HCT116 (cell line): ENCODE measurements around the gene UBE2S. TPM values are rescaled to one million over a fixed set of nuclear protein-coding genes. Genes with fewer than 3 reads are reported as not detected.

Source experiments
- ATAC-seq: fragments of 200-7000 bp; cut with Tn5 transposase; 2 replicates; pipeline ENCODE4 v1.9.1; 2020; ENCODE audit warnings: mild to moderate bottlenecking, moderate library complexity
- BruUV-seq: library from RNA; stranded (reverse); fragments of 400-500 nt; replicated peaks from 2 replicates; lab custom pipeline; 2021; lab: Mats Ljungman, UMichigan
- CTCF ChIA-PET: fragments of 300-600 bp; sonication (Branson Sonifier 250); formaldehyde crosslinking; loops from one replicate; lab custom pipeline; 2021; ENCODE audit warnings: antibody characterized with exemption; lab: Charles Lee
- POLR2A ChIA-PET: fragments of 300-600, 350-600 bp; sonication (Branson Sonifier 250); formaldehyde crosslinking; loops from one replicate; lab custom pipeline; 2021; ENCODE audit warnings: antibody characterized with exemption; lab: Charles Lee
- RAD21 ChIA-PET, 2 experiments: fragments of 300-600 bp; sonication (Branson Sonifier 250); formaldehyde crosslinking; loops; one replicate each; lab custom pipeline; 2023; ENCODE audit warnings: low total read pairs in 2 of 2; ENCODE audit not compliant: uncharacterized antibody in 2 of 2, unreplicated experiment in 2 of 2, low non-redundant PET in 1 of 2; lab: Charles Lee
- DNase-seq: peaks from one replicate; pipeline ENCODE4 v3.0.0-alpha.2; 2010; ENCODE audit warnings: low read depth, low spot score
- H2AFZ ChIP-seq: fragments of 200-600 bp; shearing (Covaris generic), sonication (generic); 2 replicates; pipeline ENCODE4 v1.6.1; 2017; ENCODE audit warnings: low read depth, mixed run types, mixed read lengths, antibody characterized with exemption, low read length; ENCODE audit not compliant: poor library complexity, severe bottlenecking
- H3K27ac ChIP-seq: 2 replicates; pipeline ENCODE4 v1.5.1; 2012; ENCODE audit warnings: low read depth, low read length
- H3K27me3 ChIP-seq: fragments of 200-600 bp; sonication (generic); 2 replicates; pipeline ENCODE4 v1.6.1; 2016; ENCODE audit warnings: mixed run types, low read length, mixed read lengths; ENCODE audit not compliant: insufficient read depth
- H3K36me3 ChIP-seq, 2 experiments: fragments of 200-500 bp in 1 of 2; fragments of 200-600 bp in 1 of 2; sonication (Bioruptor generic) in 1 of 2; sonication (generic) in 1 of 2; 2 replicates each; pipeline versions ENCODE4 v1.5.1 to v1.6.1; 2014 to 2016; ENCODE audit warnings: low read length in 2 of 2, inconsistent platforms in 1 of 2, mixed read lengths in 1 of 2, mixed run types in 1 of 2; ENCODE audit not compliant: insufficient read depth in 2 of 2, control insufficient read depth in 1 of 2
- H3K4me1 ChIP-seq, 2 experiments: fragments of 200-600 bp in 1 of 2; sonication (generic) in 1 of 2; 2 replicates each; pipeline versions ENCODE4 v1.5.1 to v1.6.1; 2012 to 2017; ENCODE audit warnings: low read length in 2 of 2, inconsistent platforms in 1 of 2, mild to moderate bottlenecking in 1 of 2, mixed read lengths in 1 of 2, mixed run types in 1 of 2, moderate library complexity in 1 of 2; ENCODE audit not compliant: insufficient read depth in 2 of 2, control insufficient read depth in 1 of 2
- H3K4me2 ChIP-seq: fragments of 200-600 bp; sonication (generic); 2 replicates; pipeline ENCODE4 v1.6.1; 2017; ENCODE audit warnings: mixed run types, low read length, mixed read lengths
- H3K4me3 ChIP-seq, 2 experiments: fragments of 200-600 bp in 1 of 2; sonication (generic) in 1 of 2; replicated peaks in 1 of 2; 2 replicates each; pipeline ENCODE4 v1.5.1; 2011 to 2016; ENCODE audit warnings: low read length in 2 of 2, control low read depth in 1 of 2, low read depth in 1 of 2, mild to moderate bottlenecking in 1 of 2, mixed read lengths in 1 of 2, mixed run types in 1 of 2
- H3K79me2 ChIP-seq: fragments of 200-600 bp; sonication (generic); 2 replicates; pipeline ENCODE4 v1.6.1; 2017; ENCODE audit warnings: mild to moderate bottlenecking, mixed run types, low read length, moderate library complexity, mixed read lengths; ENCODE audit not compliant: insufficient read depth
- H3K9ac ChIP-seq: fragments of 200-600 bp; sonication (generic); 2 replicates; pipeline ENCODE4 v1.6.1; 2016; ENCODE audit warnings: low read length, mixed read lengths
- H3K9me2 ChIP-seq: fragments of 200-600 bp; sonication (generic), shearing (Covaris generic); 2 replicates; pipeline ENCODE4 v1.6.1; 2017; ENCODE audit warnings: mixed run types, mild to moderate bottlenecking, moderate library complexity; ENCODE audit not compliant: insufficient read depth
- H3K9me3 ChIP-seq, 2 experiments: fragments of 200-500 bp in 1 of 2; fragments of 200-600 bp in 1 of 2; sonication (Bioruptor generic) in 1 of 2; sonication (generic) in 1 of 2; 2 replicates each; pipeline ENCODE4 v1.6.1; 2014 to 2017; ENCODE audit warnings: low read length in 2 of 2, mixed read lengths in 2 of 2, inconsistent platforms in 1 of 2, low read depth in 1 of 2, mild to moderate bottlenecking in 1 of 2, mixed run types in 1 of 2, moderate library complexity in 1 of 2; ENCODE audit not compliant: control insufficient read depth in 1 of 2, insufficient read depth in 1 of 2
- H4K20me1 ChIP-seq: fragments of 200-600 bp; sonication (generic), shearing (Covaris generic); 2 replicates; pipeline ENCODE4 v1.6.1; 2017; ENCODE audit warnings: mixed run types, mild to moderate bottlenecking, moderate library complexity; ENCODE audit not compliant: insufficient read depth
- EZH2phosphoT487 ChIP-seq: fragments of 200-600 bp; IDR thresholded peaks from 2 replicates; pipeline ENCODE4 v1.6.1; 2018; ENCODE audit warnings: antibody characterized with exemption, borderline replicate concordance
- FOSL1 ChIP-seq: IDR thresholded peaks from 2 replicates; pipeline ENCODE4 v1.6.1; 2012; ENCODE audit warnings: low read depth
- RAD21 ChIP-seq: IDR thresholded peaks from 2 replicates; pipeline ENCODE4 v1.6.1; 2012; ENCODE audit warnings: low read depth, mild to moderate bottlenecking
- REST ChIP-seq: IDR thresholded peaks from 2 replicates; pipeline ENCODE4 v1.6.1; 2012; ENCODE audit warnings: low read depth
- SP1 ChIP-seq: IDR thresholded peaks from 2 replicates; pipeline ENCODE4 v1.6.1; 2012; ENCODE audit warnings: low read depth
- intact Hi-C: fragments of 100-400 bp; cut with micrococcal nuclease; formaldehyde crosslinking; loops from 2 replicates; pipeline ENCODE4 v1.10.0; 2022
- total RNA-seq: library from RNA; stranded (reverse); gene quantifications from one replicate; pipeline ENCODE4 v1.2.1, GENCODE V29; 2021; ENCODE audit not compliant: unreplicated experiment

UBE2S gene
- total RNA-seq, 1 experiment from 2014 or later, result 515 TPM

- TF ChIP-seq REST (no peak), FOSL1 (no peak), RAD21 (no peak), SP1 (no peak)
These were observed 23.3 kb downstream of the UBE2S start, which contains the start of gene TMEM238 (continued) for GRCh38 chr19:55384131-55384919.

GRCh38 chr19:55383279-55384130 is 24.1 kb downstream of the UBE2S start:
- peaks cover 22% of the 10 kb centered on the region; the same call in 1 of the 2 replicates for H4K20me1 ChIP-seq
- intact Hi-C loops, result loop anchor here (2.0 to 5.0 kb wide), 2 partner anchors 45 to 81 kb away; partner anchors contain the start of gene KMT5C
- H3K4me2 ChIP-seq, result peak overlapping the region; percentile 99
- no peaks in the 10 kb centered on the region for H3K27me3 ChIP-seq
- RAD21 ChIA-PET, result interaction anchor here (1.2 kb wide), 2 partner anchors 44 to 124 kb away, joined by 4 read pairs; partner anchors contain the start of genes KMT5C (in 1 of the 2) and PPP6R1 (in 1 of the 2)
- H3K79me2 ChIP-seq, result peaks cover 53% of the 10 kb centered on the region
- H3K9me2 ChIP-seq, result no peaks in the 10 kb centered on the region
- H3K4me1 ChIP-seq, result peaks cover 6 to 48% of the 10 kb centered on the region in 2 experiments; a peak in 3 of 4 replicates
- H3K9me3 ChIP-seq, result no peaks in the 10 kb centered on the region
- H3K27ac ChIP-seq, result peak overlapping the region; percentile 99
- TF ChIP-seq RAD21 (no peak), EZH2phosphoT487 (no peak)
- peaks cover 13 to 26% of the 10 kb centered on the region in 2 experiments for H3K36me3 ChIP-seq
- peak overlapping the region; percentile 99 to 100 for H3K4me3 ChIP-seq
- no peak for DNase-seq
- POLR2A ChIA-PET, result interaction anchor here (1.0 to 2.9 kb wide), 12 partner anchors 8 to 194 kb away, joined by 3 to 13 read pairs (median 6); partner anchors contain the start of genes HSPBP1, PPP6R1 and UBE2S
- peak; percentile 29 for ATAC-seq
- H2AFZ ChIP-seq, result no peak overlapping the region
- BruUV-seq, result TSS peak; percentile 54
- H3K9ac ChIP-seq, result peak overlapping the region; percentile 94
- CTCF ChIA-PET, result interaction anchor here (1.0 to 1.7 kb wide), 3 partner anchors 56 to 91 kb away, joined by 3 to 12 read pairs (median 3); no protein-coding TSS in a partner anchor
